Choroid plexus epithelial cell (primary cell): ENCODE data around the gene HNMT.
A peak's percentile ranks its signal among the peaks of the same experiment; 100 is the strongest.

Experiments used
- DNase-seq: peaks from one replicate; pipeline ENCODE4 v3.0.0-alpha.2; 2010; ENCODE audit warnings: low read depth
- H3K4me3 ChIP-seq: 2 replicates; pipeline ENCODE4 v1.5.1; 2011; ENCODE audit warnings: low read depth, mild to moderate bottlenecking, control low read depth, low read length, moderate library complexity
- CTCF ChIP-seq: conservative IDR thresholded peaks from 2 replicates; pipeline ENCODE4 v1.5.1; 2011; ENCODE audit warnings: low read depth, mild to moderate bottlenecking, control low read depth, inconsistent platforms, low read length, moderate library complexity

HNMT gene

GRCh38 chr2:137952586-137953129 is 11.6 kb upstream of the HNMT start:
- DNase-seq, result no peak

GRCh38 chr2:137955536-137955935 is 8.7 kb upstream of the HNMT start:
- no peak for DNase-seq
- no peak for TF ChIP-seq CTCF
- no peak overlapping the region for H3K4me3 ChIP-seq

More at GRCh38 chr2:137952586-137953129, 11.6 kb upstream of the HNMT start:
- TF ChIP-seq CTCF, result no peak
- no peak overlapping the region for H3K4me3 ChIP-seq

GRCh38 chr2:137957033-137957432 is 7.2 kb upstream of the HNMT start:
- no peak for TF ChIP-seq CTCF
- peak; percentile 97 for DNase-seq
- H3K4me3 ChIP-seq, result no peak overlapping the region

GRCh38 chr2:137959166-137959565 is 5.1 kb upstream of the HNMT start:
- no peak for TF ChIP-seq CTCF
- DNase-seq, result no peak
- no peak overlapping the region for H3K4me3 ChIP-seq

GRCh38 chr2:137960223-137960622 is 4.0 kb upstream of the HNMT start:
- DNase-seq, result no peak
- no peak overlapping the region for H3K4me3 ChIP-seq
- TF ChIP-seq CTCF, result no peak

- no peak overlapping the region for H3K4me3 ChIP-seq
- no peak for DNase-seq
- no peak for TF ChIP-seq CTCF
Observed at GRCh38 chr2:137961602-137962001, 2.7 kb upstream of the HNMT start.

- TF ChIP-seq CTCF, result no peak
- no peak for DNase-seq
- peak overlapping the region; percentile 74 for H3K4me3 ChIP-seq
Observed at GRCh38 chr2:137963535-137964065, 673 bp upstream of the HNMT start.
